WTC11 (cell line): ENCODE measurements around the gene MSL1. TPM values are rescaled to one million over a fixed set of nuclear protein-coding genes. Genes with fewer than 3 reads are reported as not detected.

Source experiments
- ATAC-seq: fragments of 200-7000 bp; cut with Tn5 transposase; 2 replicates; pipeline ENCODE4 v1.10.0; 2021; ENCODE audit warnings: mild to moderate bottlenecking, moderate library complexity
- CTCF ChIA-PET: fragments of 300-600 bp; sonication (Branson Sonifier 250); formaldehyde crosslinking; loops from one replicate; lab custom pipeline; 2021; ENCODE audit warnings: antibody characterized with exemption; lab: Charles Lee
- POLR2A ChIA-PET: fragments of 350-600 bp; sonication (Branson Sonifier 250); formaldehyde crosslinking; loops from one replicate; lab custom pipeline; 2021; ENCODE audit warnings: antibody characterized with exemption; lab: Charles Lee
- DNase-seq: peaks from one replicate; pipeline ENCODE4 v3.0.0; 2021; ENCODE audit warnings: low spot score
- H3K27ac Mint-ChIP-seq: 2 replicates; pipeline ENCODE4 v1.8.0; 2021; ENCODE audit warnings: mixed read lengths
- H3K27me3 Mint-ChIP-seq: 2 replicates; pipeline ENCODE4 v1.8.0; 2021; ENCODE audit warnings: low read depth, mild to moderate bottlenecking, moderate library complexity, mixed read lengths
- H3K36me3 Mint-ChIP-seq: 2 replicates; pipeline ENCODE4 v1.8.0; 2021; ENCODE audit warnings: mixed read lengths
- H3K4me1 Mint-ChIP-seq: 2 replicates; pipeline ENCODE4 v1.8.0; 2022; ENCODE audit warnings: mixed read lengths
- H3K4me3 Mint-ChIP-seq: 2 replicates; pipeline ENCODE4 v1.8.0; 2021; ENCODE audit warnings: mild to moderate bottlenecking, moderate library complexity, mixed read lengths
- H3K9me3 Mint-ChIP-seq: 2 replicates; pipeline ENCODE4 v1.8.0; 2021; ENCODE audit warnings: mixed read lengths
- FOXK1 ChIP-seq: sonication (generic); formaldehyde crosslinking; IDR thresholded peaks from 2 replicates; pipeline ENCODE4 v1.8.0; 2022; ENCODE audit warnings: mild to moderate bottlenecking, moderate library complexity, missing genetic modification reagents
- KAT7 ChIP-seq: sonication (generic); formaldehyde crosslinking; IDR thresholded peaks from 2 replicates; pipeline ENCODE4 v1.8.1; 2023; ENCODE audit warnings: missing genetic modification reagents, mild to moderate bottlenecking, borderline replicate concordance
- NFATC4 ChIP-seq: fragments of 250-450 bp; sonication (Bioruptor Pico); IDR thresholded peaks from 2 replicates; pipeline ENCODE4 v1.9.0; 2021; ENCODE audit warnings: mild to moderate bottlenecking
- NFYB ChIP-seq: sonication (generic); formaldehyde crosslinking; conservative IDR thresholded peaks from 2 replicates; pipeline ENCODE4 v1.8.0; 2022; ENCODE audit warnings: low read depth, missing genetic modification reagents
- OVOL2 ChIP-seq: fragments of 250-450 bp; sonication (Bioruptor Pico); IDR thresholded peaks from 2 replicates; pipeline ENCODE4 v1.9.0; 2021; ENCODE audit warnings: mild to moderate bottlenecking, borderline replicate concordance
- SP1 ChIP-seq: sonication (generic); formaldehyde crosslinking; conservative IDR thresholded peaks from 2 replicates; pipeline ENCODE4 v1.8.1; 2022; ENCODE audit warnings: missing genetic modification reagents
- TCF7 ChIP-seq: sonication (generic); formaldehyde crosslinking; IDR thresholded peaks from 2 replicates; pipeline ENCODE4 v1.8.0; 2022; ENCODE audit warnings: mild to moderate bottlenecking, low read depth, missing genetic modification reagents, moderate library complexity
- TP53 ChIP-seq: sonication (generic); formaldehyde crosslinking; IDR thresholded peaks from 2 replicates; pipeline ENCODE4 v1.8.1; 2023; ENCODE audit warnings: mild to moderate bottlenecking, missing genetic modification reagents
- ZNF121 ChIP-seq: sonication (generic); formaldehyde crosslinking; IDR thresholded peaks from 2 replicates; pipeline ENCODE4 v1.8.0; 2023; ENCODE audit warnings: missing genetic modification reagents
- ZNF416 ChIP-seq: fragments of 250-450 bp; sonication (Bioruptor Pico); IDR thresholded peaks from 2 replicates; pipeline ENCODE4 v1.9.0; 2021; ENCODE audit warnings: mild to moderate bottlenecking, inconsistent platforms
- ZNF423 ChIP-seq: fragments of 250-450 bp; sonication (Bioruptor Pico); IDR thresholded peaks from 2 replicates; pipeline ENCODE4 v2.1.2; 2022; ENCODE audit warnings: mild to moderate bottlenecking, moderate library complexity
- total RNA-seq: library from RNA; stranded (reverse); gene quantifications from 3 replicates; pipeline ENCODE4 v1.2.3, GENCODE V29; 2021
- TF ChIP-seq, protein P1 (sequence below): fragments of 250-450 bp; sonication (Bioruptor Pico); IDR thresholded peaks from 2 replicates; pipeline ENCODE4 v1.8.0; 2021; ENCODE audit warnings: mild to moderate bottlenecking
- TF ChIP-seq, protein P2 (sequence below): sonication (generic); formaldehyde crosslinking; IDR thresholded peaks from 2 replicates; pipeline ENCODE4 v1.8.1; 2022; ENCODE audit warnings: low read depth, missing genetic modification reagents, borderline replicate concordance
- TF ChIP-seq, protein P3 (sequence below): sonication (generic); formaldehyde crosslinking; IDR thresholded peaks from 2 replicates; pipeline ENCODE4 v1.8.1; 2023; ENCODE audit warnings: mild to moderate bottlenecking, moderate library complexity, missing genetic modification reagents
- TF ChIP-seq, protein P4 (sequence below): fragments of 250-450 bp; sonication (Bioruptor Pico); IDR thresholded peaks from 2 replicates; pipeline ENCODE4 v1.9.0; 2021; ENCODE audit warnings: mild to moderate bottlenecking
- TF ChIP-seq, protein P5 (sequence below): fragments of 250-450 bp; sonication (Bioruptor Pico); IDR thresholded peaks from 2 replicates; pipeline ENCODE4 v1.9.0; 2021; ENCODE audit warnings: moderate library complexity, mild to moderate bottlenecking, inconsistent platforms, borderline replicate concordance
- TF ChIP-seq, protein P6 (sequence below): sonication (generic); formaldehyde crosslinking; IDR thresholded peaks from 2 replicates; pipeline ENCODE4 v1.8.0; 2022; ENCODE audit warnings: mild to moderate bottlenecking, missing genetic modification reagents
- TF ChIP-seq, protein P7 (sequence below): sonication (generic); formaldehyde crosslinking; IDR thresholded peaks from 2 replicates; pipeline ENCODE4 v1.8.0; 2022; ENCODE audit warnings: mild to moderate bottlenecking, missing genetic modification reagents

The MSL1 gene
- total RNA-seq, 1 experiment from 2014 or later, result 78.1 TPM

DNA sequence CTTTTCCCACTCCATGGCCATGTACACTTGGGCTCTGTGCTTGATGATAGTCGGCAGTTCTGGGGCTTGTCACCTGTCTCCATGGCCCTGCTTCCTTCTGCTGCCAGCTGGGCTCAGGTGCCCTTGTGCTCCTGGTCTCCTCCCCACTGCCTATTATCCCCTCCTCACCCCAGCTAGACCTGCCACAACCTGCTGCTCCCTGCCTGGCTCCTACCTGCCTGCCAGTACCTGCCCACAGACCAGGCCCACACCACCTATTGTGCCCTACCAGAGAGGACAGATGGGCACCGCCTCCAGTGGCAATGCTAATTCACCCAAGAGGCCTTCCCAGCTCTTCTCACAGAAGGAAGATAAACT is 55.0 kb downstream of the MSL1 start (continued):
- TF ChIP-seq, protein P1, sequence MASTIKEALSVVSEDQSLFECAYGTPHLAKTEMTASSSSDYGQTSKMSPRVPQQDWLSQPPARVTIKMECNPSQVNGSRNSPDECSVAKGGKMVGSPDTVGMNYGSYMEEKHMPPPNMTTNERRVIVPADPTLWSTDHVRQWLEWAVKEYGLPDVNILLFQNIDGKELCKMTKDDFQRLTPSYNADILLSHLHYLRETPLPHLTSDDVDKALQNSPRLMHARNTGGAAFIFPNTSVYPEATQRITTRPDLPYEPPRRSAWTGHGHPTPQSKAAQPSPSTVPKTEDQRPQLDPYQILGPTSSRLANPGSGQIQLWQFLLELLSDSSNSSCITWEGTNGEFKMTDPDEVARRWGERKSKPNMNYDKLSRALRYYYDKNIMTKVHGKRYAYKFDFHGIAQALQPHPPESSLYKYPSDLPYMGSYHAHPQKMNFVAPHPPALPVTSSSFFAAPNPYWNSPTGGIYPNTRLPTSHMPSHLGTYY, result no peak
- TF ChIP-seq TCF7 (CRISPR knock-in tag) (no peak), ZNF423 (no peak), TP53 (CRISPR knock-in tag) (no peak), FOXK1 (CRISPR knock-in tag) (no peak), NFATC4 (CRISPR knock-in tag) (no peak), NFYB (no peak)
- TF ChIP-seq, protein P2, sequence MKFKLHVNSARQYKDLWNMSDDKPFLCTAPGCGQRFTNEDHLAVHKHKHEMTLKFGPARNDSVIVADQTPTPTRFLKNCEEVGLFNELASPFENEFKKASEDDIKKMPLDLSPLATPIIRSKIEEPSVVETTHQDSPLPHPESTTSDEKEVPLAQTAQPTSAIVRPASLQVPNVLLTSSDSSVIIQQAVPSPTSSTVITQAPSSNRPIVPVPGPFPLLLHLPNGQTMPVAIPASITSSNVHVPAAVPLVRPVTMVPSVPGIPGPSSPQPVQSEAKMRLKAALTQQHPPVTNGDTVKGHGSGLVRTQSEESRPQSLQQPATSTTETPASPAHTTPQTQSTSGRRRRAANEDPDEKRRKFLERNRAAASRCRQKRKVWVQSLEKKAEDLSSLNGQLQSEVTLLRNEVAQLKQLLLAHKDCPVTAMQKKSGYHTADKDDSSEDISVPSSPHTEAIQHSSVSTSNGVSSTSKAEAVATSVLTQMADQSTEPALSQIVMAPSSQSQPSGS (CRISPR knock-in tag), result no peak
- TF ChIP-seq, protein P3, sequence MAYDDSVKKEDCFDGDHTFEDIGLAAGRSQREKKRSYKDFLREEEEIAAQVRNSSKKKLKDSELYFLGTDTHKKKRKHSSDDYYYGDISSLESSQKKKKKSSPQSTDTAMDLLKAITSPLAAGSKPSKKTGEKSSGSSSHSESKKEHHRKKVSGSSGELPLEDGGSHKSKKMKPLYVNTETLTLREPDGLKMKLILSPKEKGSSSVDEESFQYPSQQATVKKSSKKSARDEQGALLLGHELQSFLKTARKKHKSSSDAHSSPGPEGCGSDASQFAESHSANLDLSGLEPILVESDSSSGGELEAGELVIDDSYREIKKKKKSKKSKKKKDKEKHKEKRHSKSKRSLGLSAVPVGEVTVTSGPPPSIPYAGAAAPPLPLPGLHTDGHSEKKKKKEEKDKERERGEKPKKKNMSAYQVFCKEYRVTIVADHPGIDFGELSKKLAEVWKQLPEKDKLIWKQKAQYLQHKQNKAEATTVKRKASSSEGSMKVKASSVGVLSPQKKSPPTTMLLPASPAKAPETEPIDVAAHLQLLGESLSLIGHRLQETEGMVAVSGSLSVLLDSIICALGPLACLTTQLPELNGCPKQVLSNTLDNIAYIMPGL (CRISPR knock-in tag), result no peak
- TF ChIP-seq, protein P4, sequence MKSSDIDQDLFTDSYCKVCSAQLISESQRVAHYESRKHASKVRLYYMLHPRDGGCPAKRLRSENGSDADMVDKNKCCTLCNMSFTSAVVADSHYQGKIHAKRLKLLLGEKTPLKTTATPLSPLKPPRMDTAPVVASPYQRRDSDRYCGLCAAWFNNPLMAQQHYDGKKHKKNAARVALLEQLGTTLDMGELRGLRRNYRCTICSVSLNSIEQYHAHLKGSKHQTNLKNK, result no peak
- TF ChIP-seq, protein P5, sequence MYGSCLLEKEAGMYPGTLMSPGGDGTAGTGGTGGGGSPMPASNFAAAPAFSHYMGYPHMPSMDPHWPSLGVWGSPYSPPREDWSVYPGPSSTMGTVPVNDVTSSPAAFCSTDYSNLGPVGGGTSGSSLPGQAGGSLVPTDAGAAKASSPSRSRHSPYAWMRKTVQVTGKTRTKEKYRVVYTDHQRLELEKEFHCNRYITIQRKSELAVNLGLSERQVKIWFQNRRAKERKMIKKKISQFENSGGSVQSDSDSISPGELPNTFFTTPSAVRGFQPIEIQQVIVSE (CRISPR knock-in tag), result no peak

DNA sequence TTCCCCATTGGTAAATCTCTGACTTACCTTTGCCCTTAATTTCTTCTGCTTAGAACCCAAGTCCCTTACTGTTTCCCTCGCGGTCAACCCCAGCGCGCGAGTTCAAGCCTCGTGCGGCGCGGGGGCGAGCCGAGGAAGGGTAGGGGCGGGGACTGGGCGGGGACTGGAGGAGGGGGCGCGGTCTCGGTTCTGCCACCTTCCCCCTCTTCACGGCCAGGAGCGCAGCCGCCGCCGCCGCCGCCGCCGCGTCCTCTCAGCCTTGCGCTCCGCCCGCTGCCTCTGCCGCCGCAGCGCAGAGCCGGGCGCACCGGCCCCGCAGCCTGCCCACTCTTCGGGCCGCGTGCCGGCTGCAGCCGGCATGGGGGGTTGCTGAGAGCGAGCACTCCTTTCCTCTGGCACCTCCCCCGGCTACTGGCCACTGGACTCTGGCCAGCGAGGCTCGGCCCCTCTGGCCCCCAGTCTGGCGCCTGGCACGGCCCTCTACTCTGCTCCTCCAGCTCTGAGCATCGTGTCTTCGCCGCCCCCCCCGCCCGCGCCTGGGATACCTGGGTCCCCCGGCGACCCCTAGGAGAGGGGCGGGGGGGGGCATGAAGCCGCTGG is 55.6 kb downstream of the MSL1 start, which contains the start of gene RAPGEFL1:
RAPGEFL1 (plus strand) TSS at position 196 of the 600 bp plus-strand sequence; CDS start at position 588, 392 bp downstream.
- peak within 1 kb of the TSS; percentile 65 for H3K4me3 Mint-ChIP-seq
- CTCF ChIA-PET, result interaction anchor here (0.5 to 7.4 kb wide), 10 partner anchors 9 to 184 kb away, joined by 3 to 75 read pairs (median 6); partner anchors contain the start of gene WIPF2
- POLR2A ChIA-PET, result interaction anchor here (0.9 to 1.4 kb wide), 3 partner anchors 14 to 64 kb away, joined by 3 read pairs; no protein-coding TSS in a partner anchor
- TF ChIP-seq KAT7 (no peak), ZNF121 (CRISPR knock-in tag) (no peak), NFYB (no peak), ZNF416 (CRISPR knock-in tag) (peak; percentile 67; the same call in 1 of the 2 replicates), OVOL2 (no peak), SP1 (CRISPR knock-in tag) (peak; percentile 75)
- TF ChIP-seq, protein P6, sequence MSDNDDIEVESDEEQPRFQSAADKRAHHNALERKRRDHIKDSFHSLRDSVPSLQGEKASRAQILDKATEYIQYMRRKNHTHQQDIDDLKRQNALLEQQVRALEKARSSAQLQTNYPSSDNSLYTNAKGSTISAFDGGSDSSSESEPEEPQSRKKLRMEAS, result peak; percentile 85
- TF ChIP-seq, protein P7, sequence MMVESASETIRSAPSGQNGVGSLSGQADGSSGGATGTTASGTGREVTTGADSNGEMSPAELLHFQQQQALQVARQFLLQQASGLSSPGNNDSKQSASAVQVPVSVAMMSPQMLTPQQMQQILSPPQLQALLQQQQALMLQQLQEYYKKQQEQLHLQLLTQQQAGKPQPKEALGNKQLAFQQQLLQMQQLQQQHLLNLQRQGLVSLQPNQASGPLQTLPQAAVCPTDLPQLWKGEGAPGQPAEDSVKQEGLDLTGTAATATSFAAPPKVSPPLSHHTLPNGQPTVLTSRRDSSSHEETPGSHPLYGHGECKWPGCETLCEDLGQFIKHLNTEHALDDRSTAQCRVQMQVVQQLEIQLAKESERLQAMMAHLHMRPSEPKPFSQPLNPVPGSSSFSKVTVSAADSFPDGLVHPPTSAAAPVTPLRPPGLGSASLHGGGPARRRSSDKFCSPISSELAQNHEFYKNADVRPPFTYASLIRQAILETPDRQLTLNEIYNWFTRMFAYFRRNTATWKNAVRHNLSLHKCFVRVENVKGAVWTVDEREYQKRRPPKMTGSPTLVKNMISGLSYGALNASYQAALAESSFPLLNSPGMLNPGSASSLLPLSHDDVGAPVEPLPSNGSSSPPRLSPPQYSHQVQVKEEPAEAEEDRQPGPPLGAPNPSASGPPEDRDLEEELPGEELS (CRISPR knock-in tag), result peak; percentile 66; the same call in 1 of the 2 replicates
- DNase-seq (peak; percentile 88), ATAC-seq (peak; percentile 86)
- H3K27ac Mint-ChIP-seq, result no peak within 1 kb of the TSS
- peaks cover 20% of the 10 kb centered on the region for H3K4me1 Mint-ChIP-seq
- H3K27me3 Mint-ChIP-seq, result no peaks in the 10 kb centered on the region
- no peaks in the 10 kb centered on the region for H3K9me3 Mint-ChIP-seq
- H3K36me3 Mint-ChIP-seq, result peaks cover 14% of the 10 kb centered on the region
